Measurements from ENCODE around the gene IGFBP4. TPM values are rescaled to one million over a fixed set of nuclear protein-coding genes. Genes with fewer than 3 reads are reported as not detected.
"Not testable (repeated sequence)": the region's sequence is repeated elsewhere in the genome, so short reads cannot be mapped to it uniquely, and the experiment has no call there.

IGFBP4 gene
- 10 to 100 TPM; 27.1 to 28.4 TPM for total RNA-seq

- Mint-ChIP-seq H3K4me3 (peak within 1 kb of the TSS; percentile 82), H3K9me3 (no peaks in the 10 kb centered on the region), H3K4me1 (peaks cover 45% of the 10 kb centered on the region), H3K27me3 (peaks cover 31% of the 10 kb centered on the region), H3K36me3 (ENCODE audit: low read depth) (peaks cover 8% of the 10 kb centered on the region), H3K27ac (peak within 1 kb of the TSS; percentile 88)
- POLR2A ChIA-PET, result interaction anchor here (0.6 to 6.0 kb wide), 18 partner anchors 10 to 146 kb away, joined by 3 to 56 read pairs (median 4); partner anchors contain the start of gene TOP2A
- peak; percentile 72 for DNase-seq
- CTCF ChIA-PET, result interaction anchor here (0.6 to 12.7 kb wide), 15 partner anchors 9 to 193 kb away, joined by 3 to 129 read pairs (median 7); partner anchors contain the start of gene TOP2A
Measured at GRCh38 chr17:40443196-40443987, at the start of gene IGFBP4. Gene IGFBP4 (plus strand): TSS chr17:40443450. CDS start chr17:40443736, 286 bp downstream.

GRCh38 chr17:40399185-40399584 lies 44.1 kb upstream of the IGFBP4 start:
- H3K36me3 Mint-ChIP-seq (ENCODE audit: low read depth), result peaks cover 89% of the 10 kb centered on the region
- H3K27me3 Mint-ChIP-seq, result no peaks in the 10 kb centered on the region
- ChIA-PET POLR2A (interaction anchor here (1.5 to 2.7 kb wide), 2 partner anchors 8 to 12 kb away, joined by 3 to 10 read pairs; no protein-coding TSS in a partner anchor), CTCF (interaction anchor here (0.7 to 3.9 kb wide), 7 partner anchors 9 to 161 kb away, joined by 3 to 10 read pairs (median 6); partner anchors contain the start of gene TOP2A)
- H3K9me3 Mint-ChIP-seq, result no peaks in the 10 kb centered on the region
- no peak overlapping the region for H3K4me3 Mint-ChIP-seq
- H3K27ac Mint-ChIP-seq, result no peak overlapping the region
- H3K4me1 Mint-ChIP-seq, result peaks cover 25% of the 10 kb centered on the region
- DNase-seq, result no peak

DNA sequence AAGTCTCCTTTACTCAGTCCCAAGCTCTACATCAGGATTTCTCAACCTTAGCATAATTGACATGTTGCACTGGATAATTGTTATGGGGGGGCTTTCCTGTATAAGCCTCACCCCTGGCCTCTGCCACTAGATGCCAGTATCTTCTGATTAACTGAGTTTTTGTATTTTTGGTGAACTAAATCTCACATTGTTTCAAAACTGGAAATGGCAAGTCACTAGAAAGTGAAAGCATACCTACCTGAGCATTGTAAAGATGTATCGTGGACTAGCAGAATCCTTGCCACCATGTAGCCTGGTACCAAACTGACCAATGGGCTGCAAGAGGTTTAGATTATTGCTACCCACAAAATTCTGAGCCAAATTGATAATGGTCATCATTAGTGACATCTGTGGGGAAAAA lies 40.6 kb upstream of the IGFBP4 start:
- no peaks in the 10 kb centered on the region for H3K27me3 Mint-ChIP-seq
- ChIA-PET POLR2A (interaction anchor here (0.9 to 1.8 kb wide), 5 partner anchors 9 to 131 kb away, joined by 3 to 7 read pairs (median 5); partner anchors contain the start of gene TOP2A), CTCF (interaction anchor here (1.2 to 1.4 kb wide), 4 partner anchors 12 to 157 kb away, joined by 3 to 5 read pairs (median 3); no protein-coding TSS in a partner anchor)
- DNase-seq, result no peak
- no peak overlapping the region for H3K4me3 Mint-ChIP-seq
- no peaks in the 10 kb centered on the region for H3K9me3 Mint-ChIP-seq
- peaks cover 86% of the 10 kb centered on the region for H3K36me3 Mint-ChIP-seq (ENCODE audit: low read depth)
- H3K27ac Mint-ChIP-seq, result peak overlapping the region; percentile 63
- H3K4me1 Mint-ChIP-seq, result peaks cover 29% of the 10 kb centered on the region

GRCh38 chr17:40404003-40404402 lies 39.2 kb upstream of the IGFBP4 start:
- Mint-ChIP-seq H3K9me3 (no peaks in the 10 kb centered on the region), H3K4me3 (no peak overlapping the region), H3K36me3 (ENCODE audit: low read depth) (peaks cover 83% of the 10 kb centered on the region), H3K27me3 (no peaks in the 10 kb centered on the region), H3K4me1 (peaks cover 29% of the 10 kb centered on the region), H3K27ac (no peak overlapping the region)
- DNase-seq, result no peak
- ChIA-PET CTCF (interaction anchor here (0.6 to 1.3 kb wide), 4 partner anchors 11 to 213 kb away, joined by 3 to 5 read pairs (median 3); no protein-coding TSS in a partner anchor), POLR2A (interaction anchor here (0.6 to 1.8 kb wide), 3 partner anchors 11 to 155 kb away, joined by 3 to 7 read pairs (median 6); partner anchors contain the start of gene TOP2A)

DNA sequence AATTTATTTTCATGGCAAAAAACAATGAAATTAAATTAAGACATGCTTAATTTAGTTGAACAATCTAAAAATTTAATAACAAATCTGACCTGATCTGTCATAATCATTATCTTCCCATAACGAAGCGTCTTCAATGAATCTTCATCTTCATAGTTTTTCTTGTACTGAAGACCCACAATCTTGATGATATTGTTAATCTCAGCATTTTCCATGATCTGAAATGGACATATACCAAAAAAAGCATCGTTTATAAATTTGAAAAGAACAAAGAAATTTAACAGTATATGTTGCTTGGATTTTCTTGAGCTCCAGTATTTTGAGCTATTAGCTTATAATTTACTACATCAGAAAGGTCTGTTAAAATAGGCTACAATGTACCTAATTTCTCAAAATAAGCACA lies 35.8 kb upstream of the IGFBP4 start:
- H3K27me3 Mint-ChIP-seq, result no peaks in the 10 kb centered on the region
- H3K9me3 Mint-ChIP-seq, result no peaks in the 10 kb centered on the region
- ChIA-PET POLR2A (interaction anchor here (0.9 to 2.3 kb wide), 7 partner anchors 8 to 126 kb away, joined by 3 to 11 read pairs (median 3); partner anchors contain the start of gene TOP2A), CTCF (interaction anchor here (3.4 kb wide), 1 partner anchor 10 kb away, joined by 11 read pairs; the partner anchor contains the start of gene TOP2A)
- H3K4me1 Mint-ChIP-seq, result peaks cover 36% of the 10 kb centered on the region
- H3K4me3 Mint-ChIP-seq, result no peak overlapping the region
- H3K27ac Mint-ChIP-seq, result no peak overlapping the region
- H3K36me3 Mint-ChIP-seq (ENCODE audit: low read depth), result peaks cover 82% of the 10 kb centered on the region
- DNase-seq, result no peak

DNA sequence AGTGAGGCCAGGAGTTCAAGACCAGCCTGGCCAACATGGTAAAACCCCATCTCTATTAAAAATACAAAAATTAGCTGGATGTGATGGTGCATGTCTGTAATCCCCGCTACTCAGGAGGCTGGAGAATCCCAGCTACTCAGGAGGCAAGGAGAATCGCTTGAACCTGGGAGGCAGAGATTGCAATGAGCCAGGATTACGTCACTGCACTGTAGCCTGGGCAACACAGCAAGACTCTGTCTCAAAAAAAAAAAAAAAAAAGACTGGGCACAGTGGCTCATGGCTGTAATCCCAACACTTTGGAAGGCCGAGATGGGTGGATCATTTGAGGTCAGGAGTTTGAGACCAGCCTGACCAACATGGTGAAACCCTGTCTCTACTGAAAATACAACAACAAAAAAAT lies 33.7 kb upstream of the IGFBP4 start:
- Mint-ChIP-seq H3K36me3 (ENCODE audit: low read depth) (peaks cover 80% of the 10 kb centered on the region), H3K4me1 (peaks cover 38% of the 10 kb centered on the region)
- not testable (repeated sequence) for DNase-seq, H3K9me3 Mint-ChIP-seq, H3K4me3 Mint-ChIP-seq, H3K27ac Mint-ChIP-seq, H3K27me3 Mint-ChIP-seq
- ChIA-PET CTCF (interaction anchor here (0.6 to 10.3 kb wide), 6 partner anchors 8 to 150 kb away, joined by 3 to 102 read pairs (median 6); partner anchors contain the start of gene TOP2A), POLR2A (interaction anchor here (2.3 to 2.5 kb wide), 2 partner anchors 8 to 10 kb away, joined by 10 to 11 read pairs; partner anchors contain the start of gene TOP2A)

DNA sequence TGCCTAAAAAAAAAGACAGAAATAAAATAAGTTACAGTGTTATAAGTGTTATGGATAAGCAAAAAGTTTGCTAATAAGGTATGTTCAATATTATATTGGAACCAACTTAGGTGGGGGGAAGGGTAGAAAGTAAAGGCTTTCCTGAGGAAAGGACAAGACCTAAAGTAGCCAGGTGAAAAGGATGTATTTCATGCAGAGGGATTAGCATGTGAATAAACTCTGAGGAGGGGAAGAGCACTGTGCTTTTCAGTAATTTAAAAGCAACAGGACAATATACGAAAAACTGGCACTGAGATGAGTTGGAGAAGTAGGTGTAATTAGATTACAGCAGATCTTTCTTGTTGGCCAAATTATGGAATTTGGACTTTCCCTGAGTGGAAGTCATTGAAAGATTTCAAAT lies 33.2 kb upstream of the IGFBP4 start:
- CTCF ChIA-PET, result interaction anchor here (0.6 to 10.3 kb wide), 8 partner anchors 8 to 1433 kb away, joined by 3 to 102 read pairs (median 5); partner anchors contain the start of gene TOP2A
- POLR2A ChIA-PET, result interaction anchor here (0.7 to 2.5 kb wide), 2 partner anchors 10 to 17 kb away, joined by 3 to 10 read pairs; no protein-coding TSS in a partner anchor
- H3K27ac Mint-ChIP-seq, result peak overlapping the region; percentile 1
- peaks cover 78% of the 10 kb centered on the region for H3K36me3 Mint-ChIP-seq (ENCODE audit: low read depth)
- H3K27me3 Mint-ChIP-seq, result no peaks in the 10 kb centered on the region
- H3K9me3 Mint-ChIP-seq, result no peaks in the 10 kb centered on the region
- peaks cover 38% of the 10 kb centered on the region for H3K4me1 Mint-ChIP-seq
- DNase-seq, result no peak
- H3K4me3 Mint-ChIP-seq, result no peak overlapping the region

- Mint-ChIP-seq H3K27me3 (no peaks in the 10 kb centered on the region), H3K4me1 (peaks cover 48% of the 10 kb centered on the region), H3K36me3 (ENCODE audit: low read depth) (peaks cover 79% of the 10 kb centered on the region), H3K4me3 (no peak overlapping the region), H3K9me3 (no peaks in the 10 kb centered on the region), H3K27ac (no peak overlapping the region)
- no peak for DNase-seq
- POLR2A ChIA-PET, result interaction anchor here (0.7 to 2.6 kb wide), 7 partner anchors 12 to 148 kb away, joined by 3 to 11 read pairs (median 7); no protein-coding TSS in a partner anchor
- CTCF ChIA-PET, result interaction anchor here (0.5 to 10.3 kb wide), 7 partner anchors 15 to 245 kb away, joined by 3 to 102 read pairs (median 6); partner anchors contain the start of gene IGFBP4
Measured at GRCh38 chr17:40411821-40412220, 31.4 kb upstream of the IGFBP4 start.

DNA sequence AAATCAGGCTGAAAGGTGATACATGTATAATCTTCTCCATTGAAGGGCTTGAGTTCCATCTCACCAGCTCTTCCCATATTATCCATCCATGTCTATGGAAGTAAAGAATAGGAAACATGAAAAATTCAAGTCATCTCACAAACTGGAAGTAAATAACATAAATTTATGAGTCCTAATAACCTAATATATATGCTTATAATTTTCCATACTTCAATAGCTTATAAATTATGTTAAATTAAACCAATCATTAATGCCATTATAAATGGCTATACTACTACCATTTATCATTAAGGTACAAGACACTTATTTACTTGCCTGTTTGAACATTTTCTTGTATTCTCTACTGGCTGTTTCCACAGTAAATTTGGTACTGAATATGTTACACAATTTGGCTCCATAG lies 30.4 kb upstream of the IGFBP4 start:
- no peak overlapping the region for H3K27ac Mint-ChIP-seq
- peaks cover 74% of the 10 kb centered on the region for H3K36me3 Mint-ChIP-seq (ENCODE audit: low read depth)
- H3K27me3 Mint-ChIP-seq, result no peaks in the 10 kb centered on the region
- H3K4me3 Mint-ChIP-seq, result no peak overlapping the region
- peaks cover 48% of the 10 kb centered on the region for H3K4me1 Mint-ChIP-seq
- DNase-seq, result no peak
- POLR2A ChIA-PET, result interaction anchor here (0.9 to 2.6 kb wide), 4 partner anchors 14 to 120 kb away, joined by 3 to 11 read pairs (median 6); no protein-coding TSS in a partner anchor
- no peaks in the 10 kb centered on the region for H3K9me3 Mint-ChIP-seq
- CTCF ChIA-PET, result interaction anchor here (0.7 to 10.3 kb wide), 7 partner anchors 14 to 140 kb away, joined by 3 to 102 read pairs (median 4); partner anchors contain the start of gene IGFBP4

GRCh38 chr17:40414312-40414711 lies 28.9 kb upstream of the IGFBP4 start:
- H3K9me3 Mint-ChIP-seq, H3K27ac Mint-ChIP-seq, H3K4me3 Mint-ChIP-seq, H3K27me3 Mint-ChIP-seq, DNase-seq: not testable (repeated sequence)
- Mint-ChIP-seq H3K36me3 (ENCODE audit: low read depth) (peaks cover 67% of the 10 kb centered on the region), H3K4me1 (peaks cover 61% of the 10 kb centered on the region)
- ChIA-PET POLR2A (interaction anchor here (0.7 to 1.8 kb wide), 4 partner anchors 13 to 119 kb away, joined by 3 to 5 read pairs (median 3); no protein-coding TSS in a partner anchor), CTCF (interaction anchor here (0.9 to 10.3 kb wide), 13 partner anchors 11 to 146 kb away, joined by 3 to 102 read pairs (median 5); partner anchors contain the start of gene IGFBP4)

DNA sequence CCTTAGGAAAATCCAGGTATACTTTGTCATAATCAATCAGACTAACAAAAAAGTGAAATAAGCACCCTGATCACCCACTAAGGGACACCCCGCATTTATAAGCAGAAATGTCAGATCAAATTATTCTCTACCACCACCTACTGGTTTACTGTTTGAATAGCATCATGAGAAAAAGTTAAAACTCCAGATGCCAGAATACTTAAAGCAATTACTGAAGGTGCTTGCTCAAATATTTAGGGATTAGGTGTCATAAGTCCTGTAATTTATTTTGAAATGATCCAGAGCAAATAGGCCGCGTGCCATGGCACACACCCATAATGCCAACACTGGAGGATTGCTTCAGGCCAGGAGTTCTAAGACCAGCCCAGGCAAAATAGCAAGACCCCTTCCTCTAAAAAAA lies 27.9 kb upstream of the IGFBP4 start:
- ChIA-PET CTCF (interaction anchor here (0.7 to 10.3 kb wide), 24 partner anchors 11 to 404 kb away, joined by 3 to 102 read pairs (median 5); partner anchors contain the start of gene IGFBP4), POLR2A (interaction anchor here (0.7 to 6.4 kb wide), 10 partner anchors 11 to 197 kb away, joined by 3 to 90 read pairs (median 12); partner anchors contain the start of genes IGFBP4 and WIPF2)
- Mint-ChIP-seq H3K36me3 (ENCODE audit: low read depth) (peaks cover 57% of the 10 kb centered on the region), H3K4me1 (peaks cover 63% of the 10 kb centered on the region), H3K9me3 (no peaks in the 10 kb centered on the region), H3K27me3 (no peaks in the 10 kb centered on the region), H3K27ac (no peak overlapping the region), H3K4me3 (peak overlapping the region; percentile 63)
- no peak for DNase-seq

GRCh38 chr17:40416671-40417070 lies 26.6 kb upstream of the IGFBP4 start:
- no peak for DNase-seq
- peaks cover 55% of the 10 kb centered on the region for H3K4me1 Mint-ChIP-seq
- H3K27ac Mint-ChIP-seq, result peak overlapping the region; percentile 92
- peak overlapping the region; percentile 97 for H3K4me3 Mint-ChIP-seq
- peaks cover 45% of the 10 kb centered on the region for H3K36me3 Mint-ChIP-seq (ENCODE audit: low read depth)
- no peaks in the 10 kb centered on the region for H3K9me3 Mint-ChIP-seq
- CTCF ChIA-PET, result interaction anchor here (0.6 to 10.3 kb wide), 17 partner anchors 10 to 656 kb away, joined by 3 to 102 read pairs (median 8); partner anchors contain the start of gene IGFBP4
- POLR2A ChIA-PET, result interaction anchor here (1.0 to 7.1 kb wide), 23 partner anchors 8 to 198 kb away, joined by 3 to 90 read pairs (median 10); partner anchors contain the start of genes IGFBP4 and WIPF2
- peaks cover under 1% of the 10 kb centered on the region for H3K27me3 Mint-ChIP-seq
